ENCODE measurements around the gene AMN.

AMN gene

DNA sequence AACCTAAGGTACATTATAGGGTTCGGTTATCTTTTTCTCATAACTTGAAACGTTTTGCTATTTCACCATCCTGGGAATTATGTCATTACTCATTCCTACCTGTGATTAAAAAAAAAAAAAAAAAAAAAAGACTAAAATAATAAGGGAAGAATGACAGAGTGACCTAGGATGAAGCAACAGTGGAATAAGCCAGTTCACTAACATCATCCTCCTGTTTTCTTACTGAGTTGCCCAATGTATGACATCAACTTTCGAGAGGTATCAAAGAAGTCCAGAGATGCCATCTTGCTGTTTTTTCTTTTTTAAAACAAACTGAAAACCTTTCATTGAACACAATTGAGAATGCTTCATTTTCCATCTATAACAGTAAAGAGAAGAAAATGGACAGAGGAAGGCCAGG is 42.8 kb downstream of the AMN start:
- H3K4me3 ChIP-seq (ENCODE audit: low read depth in 1 of 2, low read length in 2 of 2) = no peak overlapping the region
- no peak overlapping the region for H3K27ac ChIP-seq (ENCODE audit: low read length)
- peaks cover 52 to 88% of the 10 kb centered on the region in 2 donors for H3K36me3 ChIP-seq (ENCODE audit: control insufficient read depth in 1 of 2, insufficient read depth in 2 of 2, low read length in 2 of 2)
- H3K27me3 ChIP-seq (ENCODE audit: low read depth, low read length) = no peaks in the 10 kb centered on the region
- no peaks in the 10 kb centered on the region for H3K9me3 ChIP-seq (ENCODE audit: control insufficient read depth in 1 of 2, low read length in 2 of 2)
- no peaks in the 10 kb centered on the region for H3K4me1 ChIP-seq (ENCODE audit: control insufficient read depth in 1 of 2, insufficient read depth in 2 of 2, low read length in 2 of 2)

DNA sequence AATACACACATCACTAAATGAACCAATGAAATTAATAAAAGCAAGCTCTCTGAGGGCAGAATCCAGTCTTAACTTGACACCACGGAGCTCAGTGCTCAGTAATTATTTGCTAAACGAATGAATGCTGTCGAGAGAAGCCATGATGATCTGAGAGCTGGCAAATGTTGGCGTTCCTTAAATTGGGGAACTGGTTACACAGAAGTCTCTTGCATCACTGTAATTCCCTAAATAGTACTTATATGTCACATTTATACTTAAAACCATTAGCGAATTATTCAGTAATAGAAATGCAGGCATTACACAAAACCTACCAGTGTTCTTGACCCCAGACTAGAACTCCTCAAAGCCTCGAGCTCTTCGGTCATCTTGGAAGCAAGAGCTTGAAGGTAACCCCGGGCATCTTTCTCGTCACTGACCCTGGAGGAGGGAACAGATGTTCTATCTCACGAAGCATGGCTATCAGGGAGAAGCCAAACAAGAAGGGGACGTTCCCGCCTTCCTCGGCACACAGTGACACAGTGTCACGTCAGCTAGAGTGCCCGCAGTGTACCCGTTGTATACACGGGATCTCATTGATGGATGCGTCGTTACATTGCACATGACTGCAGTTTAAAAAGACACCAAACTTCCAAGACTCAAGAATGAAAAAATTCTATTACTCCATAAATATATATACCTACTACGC is 43.6 kb downstream of the AMN start:
- H3K27me3 ChIP-seq (ENCODE audit: low read depth, low read length) = no peaks in the 10 kb centered on the region
- no peak overlapping the region for H3K4me3 ChIP-seq (ENCODE audit: low read depth in 1 of 2, low read length in 2 of 2)
- no peaks in the 10 kb centered on the region for H3K4me1 ChIP-seq (ENCODE audit: control insufficient read depth in 1 of 2, insufficient read depth in 2 of 2, low read length in 2 of 2)
- no peak overlapping the region for H3K27ac ChIP-seq (ENCODE audit: low read length)
- H3K9me3 ChIP-seq (ENCODE audit: control insufficient read depth in 1 of 2, low read length in 2 of 2) = no peaks in the 10 kb centered on the region
- H3K36me3 ChIP-seq (ENCODE audit: control insufficient read depth in 1 of 2, insufficient read depth in 2 of 2, low read length in 2 of 2) = peaks cover 60 to 93% of the 10 kb centered on the region in 2 donors

DNA sequence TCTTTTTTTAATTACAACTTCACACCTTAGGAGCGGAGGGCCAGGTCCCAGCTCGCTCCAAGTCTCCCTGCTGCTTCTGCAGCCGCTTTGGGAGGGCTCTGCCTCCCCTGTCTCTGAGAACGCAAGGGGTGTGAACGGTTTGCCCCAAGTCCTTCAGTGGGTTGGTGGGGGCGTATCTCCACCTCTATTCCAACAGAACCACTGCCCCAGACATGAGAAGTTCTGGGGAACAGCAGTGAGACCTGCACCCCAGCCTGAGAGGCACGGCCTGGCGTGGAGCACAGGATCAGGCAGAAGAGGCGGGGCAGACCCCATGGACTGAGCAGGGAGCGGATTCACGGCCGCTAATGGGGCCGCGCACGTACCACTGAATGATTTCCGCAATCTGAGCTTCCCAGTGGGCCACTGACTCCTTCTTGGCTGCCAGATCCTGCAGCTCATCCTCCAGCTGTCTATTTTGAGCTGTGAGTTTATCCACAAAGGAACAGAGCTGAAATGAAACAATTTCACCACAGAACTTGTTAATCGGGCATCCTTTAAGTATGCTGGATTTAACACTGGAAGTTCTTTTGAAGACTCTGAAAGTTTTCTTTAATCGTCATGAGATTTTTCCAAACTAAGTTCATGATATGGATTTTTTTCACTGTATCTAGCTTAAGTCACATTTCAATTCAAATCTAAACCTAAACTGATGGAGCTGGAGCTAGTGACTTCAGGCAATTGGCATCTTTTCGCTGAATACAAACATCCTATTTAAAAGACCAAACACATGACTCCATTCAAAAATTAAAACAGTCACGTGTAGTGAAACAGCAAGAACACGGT is 44.4 kb downstream of the AMN start:
- Histone ChIP-seq H3K9me3 (ENCODE audit: control insufficient read depth in 1 of 2, low read length in 2 of 2) (no peaks in the 10 kb centered on the region), H3K4me3 (ENCODE audit: low read depth in 1 of 2, low read length in 2 of 2) (no peak overlapping the region), H3K36me3 (ENCODE audit: control insufficient read depth in 1 of 2, insufficient read depth in 2 of 2, low read length in 2 of 2) (peaks cover 63 to 94% of the 10 kb centered on the region in 2 donors), H3K27me3 (ENCODE audit: low read depth, low read length) (no peaks in the 10 kb centered on the region), H3K4me1 (ENCODE audit: control insufficient read depth in 1 of 2, insufficient read depth in 2 of 2, low read length in 2 of 2) (no peaks in the 10 kb centered on the region), H3K27ac (ENCODE audit: low read length) (no peak overlapping the region)

GRCh38 chr14:102967506-102967795 is 45.0 kb downstream of the AMN start:
- Histone ChIP-seq H3K36me3 (ENCODE audit: control insufficient read depth in 1 of 2, insufficient read depth in 2 of 2, low read length in 2 of 2) (peaks cover 61 to 92% of the 10 kb centered on the region in 2 donors), H3K27me3 (ENCODE audit: low read depth, low read length) (no peaks in the 10 kb centered on the region), H3K4me3 (ENCODE audit: low read depth in 1 of 2, low read length in 2 of 2) (no peak overlapping the region), H3K9me3 (ENCODE audit: control insufficient read depth in 1 of 2, low read length in 2 of 2) (no peaks in the 10 kb centered on the region), H3K4me1 (ENCODE audit: control insufficient read depth in 1 of 2, insufficient read depth in 2 of 2, low read length in 2 of 2) (no peaks in the 10 kb centered on the region), H3K27ac (ENCODE audit: low read length) (no peak overlapping the region)

GRCh38 chr14:102968306-102968705 is 45.8 kb downstream of the AMN start:
- Histone ChIP-seq H3K27me3 (ENCODE audit: low read depth, low read length) (no peaks in the 10 kb centered on the region), H3K4me3 (ENCODE audit: low read depth in 1 of 2, low read length in 2 of 2) (no peak overlapping the region), H3K27ac (ENCODE audit: low read length) (no peak overlapping the region), H3K36me3 (ENCODE audit: control insufficient read depth in 1 of 2, insufficient read depth in 2 of 2, low read length in 2 of 2) (peaks cover 63 to 93% of the 10 kb centered on the region in 2 donors), H3K4me1 (ENCODE audit: control insufficient read depth in 1 of 2, insufficient read depth in 2 of 2, low read length in 2 of 2) (no peaks in the 10 kb centered on the region), H3K9me3 (ENCODE audit: control insufficient read depth in 1 of 2, low read length in 2 of 2) (no peaks in the 10 kb centered on the region)

GRCh38 chr14:102969060-102969791 is 46.8 kb downstream of the AMN start:
- Histone ChIP-seq H3K27me3 (ENCODE audit: low read depth, low read length) (no peaks in the 10 kb centered on the region), H3K4me1 (ENCODE audit: control insufficient read depth in 1 of 2, insufficient read depth in 2 of 2, low read length in 2 of 2) (no peaks in the 10 kb centered on the region), H3K36me3 (ENCODE audit: control insufficient read depth in 1 of 2, insufficient read depth in 2 of 2, low read length in 2 of 2) (peaks cover 65 to 93% of the 10 kb centered on the region in 2 donors), H3K4me3 (ENCODE audit: low read depth in 1 of 2, low read length in 2 of 2) (no peak overlapping the region), H3K27ac (ENCODE audit: low read length) (no peak overlapping the region), H3K9me3 (ENCODE audit: control insufficient read depth in 1 of 2, low read length in 2 of 2) (no peaks in the 10 kb centered on the region)

- Histone ChIP-seq H3K9me3 (ENCODE audit: control insufficient read depth in 1 of 2, low read length in 2 of 2) (no peaks in the 10 kb centered on the region), H3K36me3 (ENCODE audit: control insufficient read depth in 1 of 2, insufficient read depth in 2 of 2, low read length in 2 of 2) (peaks cover 62 to 95% of the 10 kb centered on the region in 2 donors), H3K27ac (ENCODE audit: low read length) (no peak overlapping the region), H3K4me3 (ENCODE audit: low read depth in 1 of 2, low read length in 2 of 2) (no peak overlapping the region), H3K4me1 (ENCODE audit: control insufficient read depth in 1 of 2, insufficient read depth in 2 of 2, low read length in 2 of 2) (no peaks in the 10 kb centered on the region), H3K27me3 (ENCODE audit: low read depth, low read length) (no peaks in the 10 kb centered on the region)
These were observed 47.4 kb downstream of the AMN start for GRCh38 chr14:102969901-102970300.

DNA sequence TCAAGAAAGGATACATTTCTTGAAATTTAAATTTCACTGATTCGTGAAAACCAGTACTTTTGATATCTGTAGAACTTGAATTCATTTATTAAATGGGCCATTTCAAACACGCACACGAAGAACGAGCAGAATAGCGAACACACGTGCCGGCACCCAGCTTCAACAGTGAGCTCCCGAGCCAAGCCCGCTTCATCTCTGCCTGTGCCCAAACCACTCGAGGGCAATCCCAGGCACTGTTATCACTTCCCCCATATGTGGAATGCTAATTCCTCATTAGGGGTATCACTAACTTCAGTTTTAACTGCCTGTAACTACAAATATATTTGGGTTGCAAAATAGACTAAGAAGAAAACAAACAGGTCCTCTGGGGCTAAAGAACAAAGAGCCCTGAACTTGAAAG is 48.0 kb downstream of the AMN start:
- H3K36me3 ChIP-seq (ENCODE audit: control insufficient read depth in 1 of 2, insufficient read depth in 2 of 2, low read length in 2 of 2) = peaks cover 64 to 93% of the 10 kb centered on the region in 2 donors
- H3K4me1 ChIP-seq (ENCODE audit: control insufficient read depth in 1 of 2, insufficient read depth in 2 of 2, low read length in 2 of 2) = no peaks in the 10 kb centered on the region
- H3K27ac ChIP-seq (ENCODE audit: low read length) = no peak overlapping the region
- H3K9me3 ChIP-seq (ENCODE audit: control insufficient read depth in 1 of 2, low read length in 2 of 2) = no peaks in the 10 kb centered on the region
- H3K4me3 ChIP-seq (ENCODE audit: low read depth in 1 of 2, low read length in 2 of 2) = no peak overlapping the region
- no peaks in the 10 kb centered on the region for H3K27me3 ChIP-seq (ENCODE audit: low read depth, low read length)

- H3K4me3 ChIP-seq (ENCODE audit: low read depth in 1 of 2, low read length in 2 of 2) = no peak overlapping the region
- no peaks in the 10 kb centered on the region for H3K9me3 ChIP-seq (ENCODE audit: control insufficient read depth in 1 of 2, low read length in 2 of 2)
- H3K27ac ChIP-seq (ENCODE audit: low read length) = no peak overlapping the region
- no peaks in the 10 kb centered on the region for H3K27me3 ChIP-seq (ENCODE audit: low read depth, low read length)
- no peaks in the 10 kb centered on the region for H3K4me1 ChIP-seq (ENCODE audit: control insufficient read depth in 1 of 2, insufficient read depth in 2 of 2, low read length in 2 of 2)
- H3K36me3 ChIP-seq (ENCODE audit: control insufficient read depth in 1 of 2, insufficient read depth in 2 of 2, low read length in 2 of 2) = peaks cover 64 to 93% of the 10 kb centered on the region in 2 donors
These were observed 48.9 kb downstream of the AMN start for GRCh38 chr14:102971314-102971713.

DNA sequence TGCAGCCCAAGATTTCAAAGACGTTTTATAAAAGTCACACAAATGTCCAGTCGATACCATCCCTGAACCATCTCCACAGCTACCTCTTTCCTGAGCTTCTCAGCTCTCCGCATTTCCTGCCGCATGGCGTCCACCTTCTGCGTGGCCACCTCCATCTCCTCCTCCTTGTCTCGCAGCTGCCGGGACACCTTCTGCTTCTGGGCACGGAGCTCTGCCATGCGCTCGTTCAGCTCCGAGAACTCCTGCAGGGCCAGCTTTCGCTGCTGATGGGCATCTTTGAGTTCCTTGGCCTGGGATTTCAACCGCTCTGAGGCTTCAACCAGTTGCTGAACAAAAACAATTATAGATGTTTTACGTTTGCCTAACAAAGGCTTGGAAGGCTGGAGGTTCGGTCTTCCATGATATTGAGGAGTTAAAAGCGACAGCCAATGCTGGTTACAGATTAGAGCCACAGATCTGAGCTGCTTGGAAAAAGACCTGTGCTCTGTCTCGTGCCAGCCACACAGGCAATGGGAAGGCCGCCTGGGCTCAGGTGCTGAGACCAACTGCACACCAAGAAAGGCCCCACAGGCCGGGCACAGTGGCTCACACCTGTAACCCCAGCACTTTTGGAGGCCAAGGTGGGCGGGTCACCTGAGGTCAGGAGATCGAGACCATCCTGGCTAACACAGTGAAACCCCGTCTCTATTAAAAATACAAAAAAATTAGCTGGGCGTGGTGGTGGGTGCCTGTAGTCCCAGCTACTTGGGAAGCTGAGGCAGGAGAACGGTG is 49.6 kb downstream of the AMN start:
- no peaks in the 10 kb centered on the region for H3K4me1 ChIP-seq (ENCODE audit: control insufficient read depth in 1 of 2, insufficient read depth in 2 of 2, low read length in 2 of 2)
- H3K4me3 ChIP-seq (ENCODE audit: low read depth in 1 of 2, low read length in 2 of 2) = no peak overlapping the region
- no peaks in the 10 kb centered on the region for H3K27me3 ChIP-seq (ENCODE audit: low read depth, low read length)
- H3K27ac ChIP-seq (ENCODE audit: low read length) = no peak overlapping the region
- peaks cover 64 to 92% of the 10 kb centered on the region in 2 donors for H3K36me3 ChIP-seq (ENCODE audit: control insufficient read depth in 1 of 2, insufficient read depth in 2 of 2, low read length in 2 of 2)
- no peaks in the 10 kb centered on the region for H3K9me3 ChIP-seq (ENCODE audit: control insufficient read depth in 1 of 2, low read length in 2 of 2)
